OCI-LY7 (cell line): Measurements from ENCODE around the gene GRB10. TPM values are rescaled to one million over a fixed set of nuclear protein-coding genes. Genes with fewer than 3 reads are reported as not detected.

Source experiments
- BruUV-seq: library from RNA; stranded (reverse); fragments of 400-500 nt; replicated peaks from 2 replicates; lab custom pipeline; 2021; lab: Mats Ljungman, UMichigan
- CTCF ChIA-PET: fragments of 300-600 bp; sonication (Branson Sonifier 250); formaldehyde crosslinking; loops from one replicate; lab custom pipeline; 2022; ENCODE audit warnings: antibody characterized with exemption; ENCODE audit not compliant: unreplicated experiment; lab: Charles Lee
- POLR2A ChIA-PET: fragments of 300-600 bp; sonication (Branson Sonifier 250); formaldehyde crosslinking; loops from one replicate; lab custom pipeline; 2022; ENCODE audit warnings: antibody characterized with exemption; lab: Charles Lee
- DNase-seq: peaks from one replicate; pipeline ENCODE4 v3.0.0-alpha.2; 2015; ENCODE audit warnings: low spot score
- H2AFZ ChIP-seq: fragments of 200-600 bp; sonication (generic), shearing (Covaris generic); 2 replicates; pipeline ENCODE4 v1.6.1; 2014; ENCODE audit warnings: mild to moderate bottlenecking, antibody characterized with exemption, low read length, moderate library complexity
- H3K27ac ChIP-seq: fragments of 200-600 bp; sonication (generic); 2 replicates; pipeline ENCODE4 v1.5.1; 2014; ENCODE audit warnings: mixed run types, low read depth, mild to moderate bottlenecking, moderate library complexity, low read length, inconsistent platforms; ENCODE audit not compliant: poor library complexity, severe bottlenecking
- H3K36me3 ChIP-seq: fragments of 200-600 bp; sonication (generic); 2 replicates; pipeline ENCODE4 v1.6.1; 2014; ENCODE audit warnings: mild to moderate bottlenecking, antibody characterized with exemption, low read length, moderate library complexity, mixed read lengths; ENCODE audit not compliant: insufficient read depth
- H3K4me1 ChIP-seq: fragments of 200-600 bp; sonication (generic); 2 replicates; pipeline ENCODE4 v1.5.1; 2014; ENCODE audit warnings: mild to moderate bottlenecking, low read length; ENCODE audit not compliant: insufficient read depth, poor library complexity, severe bottlenecking
- H3K4me2 ChIP-seq: fragments of 200-600 bp; sonication (generic); 2 replicates; pipeline ENCODE4 v1.6.1; 2014; ENCODE audit warnings: mild to moderate bottlenecking, low read length
- H3K4me3 ChIP-seq: fragments of 200-600 bp; sonication (generic); 2 replicates; pipeline ENCODE4 v1.5.1; 2014; ENCODE audit warnings: mild to moderate bottlenecking, low read depth, low read length; ENCODE audit not compliant: poor library complexity, severe bottlenecking
- H3K79me2 ChIP-seq: fragments of 200-600 bp; sonication (generic); 2 replicates; pipeline ENCODE4 v1.6.1; 2016; ENCODE audit warnings: low read depth, mild to moderate bottlenecking, low read length, moderate library complexity, mixed read lengths; ENCODE audit not compliant: insufficient read depth
- H3K9me2 ChIP-seq: fragments of 200-600 bp; sonication (generic); 2 replicates; pipeline ENCODE4 v1.6.1; 2016; ENCODE audit warnings: mild to moderate bottlenecking, low read length, mixed read lengths; ENCODE audit not compliant: insufficient read depth
- H3K9me3 ChIP-seq: fragments of 200-600 bp; sonication (generic); 2 replicates; pipeline ENCODE4 v1.6.1; 2014; ENCODE audit warnings: mild to moderate bottlenecking, mixed run types, low read length, mixed read lengths
- H4K20me1 ChIP-seq: fragments of 200-600 bp; sonication (generic); 2 replicates; pipeline ENCODE4 v1.6.1; 2014; ENCODE audit warnings: mild to moderate bottlenecking, antibody characterized with exemption, low read length, moderate library complexity, mixed read lengths; ENCODE audit not compliant: insufficient read depth
- EZH2phosphoT487 ChIP-seq: fragments of 200-600 bp; sonication (generic); IDR thresholded peaks from 2 replicates; pipeline ENCODE4 v1.6.1; 2018; ENCODE audit warnings: low read depth, borderline replicate concordance, mild to moderate bottlenecking, mixed run types, antibody characterized with exemption, low read length, moderate library complexity, mixed read lengths
- intact Hi-C: fragments of 100-400 bp; cut with micrococcal nuclease; formaldehyde crosslinking; loops from one replicate; pipeline ENCODE4 v1.10.0; 2022; ENCODE audit not compliant: unreplicated experiment
- total RNA-seq, 2 experiments: library from RNA; depleted of rRNA in 1 of 2; stranded (reverse); fragments of >200 nt in 1 of 2; shearing (Covaris generic) in 1 of 2; gene quantifications; 2 replicates each; pipeline ENCODE4 v1.2.3, GENCODE V29; 2014 to 2022
- TF ChIP-seq, protein P1 (sequence below): fragments of 200-600 bp; sonication (generic); conservative IDR thresholded peaks from 2 replicates; pipeline ENCODE4 v1.5.1; 2014; ENCODE audit warnings: mild to moderate bottlenecking, antibody characterized with exemption, low read length, moderate library complexity, mixed read lengths

The GRB10 gene
- total RNA-seq, 2 experiments from 2014 or later: not detected

DNA sequence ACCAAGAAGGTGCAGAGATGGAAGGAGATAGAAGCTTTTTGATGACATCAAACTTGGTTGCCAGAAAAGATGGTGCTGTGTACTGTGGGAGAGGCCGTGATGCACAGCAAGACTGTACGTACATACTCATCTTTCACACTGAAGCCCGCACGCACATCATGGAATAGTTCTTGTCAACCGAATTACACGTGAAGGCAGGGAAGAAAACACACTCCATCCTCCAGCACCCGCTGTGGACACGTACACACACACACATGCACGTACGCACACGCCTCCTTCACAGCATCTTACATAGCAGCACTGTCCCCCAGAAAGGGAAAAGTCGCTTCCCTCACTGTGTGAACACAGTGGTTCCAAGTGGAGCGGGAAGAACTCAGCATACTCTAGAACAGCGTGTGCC lies 163.0 kb downstream of the GRB10 start:
- no peaks in the 10 kb centered on the region for H3K9me2 ChIP-seq

DNA sequence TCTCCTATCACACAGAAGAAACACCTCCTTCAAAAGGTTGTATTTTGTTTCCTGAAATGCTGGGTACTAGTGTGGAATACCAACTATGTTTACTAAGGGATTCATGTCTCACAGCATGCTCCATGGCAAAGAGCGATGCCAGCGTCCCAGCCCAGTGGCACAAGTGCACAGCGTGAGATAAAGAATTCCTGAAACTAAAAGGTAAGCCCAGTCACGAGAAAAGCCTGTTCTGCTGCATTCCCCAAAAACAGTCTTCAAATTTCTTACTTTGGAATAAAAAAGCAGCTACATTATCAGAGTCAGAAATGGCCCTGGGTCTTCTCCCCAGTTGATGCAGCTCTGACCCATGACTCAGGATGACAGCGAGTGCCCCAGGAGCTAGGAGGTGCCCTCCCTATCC lies 164.4 kb downstream of the GRB10 start:
- Histone ChIP-seq H3K9me3 (no peaks in the 10 kb centered on the region), H2AFZ (no peak overlapping the region), H3K36me3 (no peaks in the 10 kb centered on the region), H3K79me2 (no peaks in the 10 kb centered on the region), H3K4me3 (no peak overlapping the region), H4K20me1 (no peaks in the 10 kb centered on the region), H3K9me2 (no peaks in the 10 kb centered on the region), H3K4me1 (no peaks in the 10 kb centered on the region), H3K27ac (no peak overlapping the region), H3K4me2 (no peak overlapping the region)
- intact Hi-C loops: no loop called here
- ChIA-PET CTCF (no interaction called here), POLR2A (interaction anchor here (0.6 kb wide), 1 partner anchor 18 kb away, joined by 4 read pairs; no protein-coding TSS in a partner anchor)
- no peak for DNase-seq
- BruUV-seq: no TSS peak
- TF ChIP-seq, protein P1, sequence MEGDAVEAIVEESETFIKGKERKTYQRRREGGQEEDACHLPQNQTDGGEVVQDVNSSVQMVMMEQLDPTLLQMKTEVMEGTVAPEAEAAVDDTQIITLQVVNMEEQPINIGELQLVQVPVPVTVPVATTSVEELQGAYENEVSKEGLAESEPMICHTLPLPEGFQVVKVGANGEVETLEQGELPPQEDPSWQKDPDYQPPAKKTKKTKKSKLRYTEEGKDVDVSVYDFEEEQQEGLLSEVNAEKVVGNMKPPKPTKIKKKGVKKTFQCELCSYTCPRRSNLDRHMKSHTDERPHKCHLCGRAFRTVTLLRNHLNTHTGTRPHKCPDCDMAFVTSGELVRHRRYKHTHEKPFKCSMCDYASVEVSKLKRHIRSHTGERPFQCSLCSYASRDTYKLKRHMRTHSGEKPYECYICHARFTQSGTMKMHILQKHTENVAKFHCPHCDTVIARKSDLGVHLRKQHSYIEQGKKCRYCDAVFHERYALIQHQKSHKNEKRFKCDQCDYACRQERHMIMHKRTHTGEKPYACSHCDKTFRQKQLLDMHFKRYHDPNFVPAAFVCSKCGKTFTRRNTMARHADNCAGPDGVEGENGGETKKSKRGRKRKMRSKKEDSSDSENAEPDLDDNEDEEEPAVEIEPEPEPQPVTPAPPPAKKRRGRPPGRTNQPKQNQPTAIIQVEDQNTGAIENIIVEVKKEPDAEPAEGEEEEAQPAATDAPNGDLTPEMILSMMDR: no peak
- no peak for TF ChIP-seq EZH2phosphoT487

More for the DNA sequence above, 163.0 kb downstream of the GRB10 start:
- ChIA-PET CTCF (no interaction called here), POLR2A (no interaction called here)
- no peaks in the 10 kb centered on the region for H3K9me3 ChIP-seq
- no peaks in the 10 kb centered on the region for H3K4me1 ChIP-seq
- BruUV-seq: no TSS peak
- no peaks in the 10 kb centered on the region for H3K79me2 ChIP-seq
- TF ChIP-seq, protein P1: no peak
- no peak for TF ChIP-seq EZH2phosphoT487
- no peaks in the 10 kb centered on the region for H3K36me3 ChIP-seq
- no peak for DNase-seq
- no peak overlapping the region for H3K4me2 ChIP-seq
- intact Hi-C loops: no loop called here
- no peak overlapping the region for H2AFZ ChIP-seq
- no peak overlapping the region for H3K27ac ChIP-seq
- no peaks in the 10 kb centered on the region for H4K20me1 ChIP-seq
- no peak overlapping the region for H3K4me3 ChIP-seq

DNA sequence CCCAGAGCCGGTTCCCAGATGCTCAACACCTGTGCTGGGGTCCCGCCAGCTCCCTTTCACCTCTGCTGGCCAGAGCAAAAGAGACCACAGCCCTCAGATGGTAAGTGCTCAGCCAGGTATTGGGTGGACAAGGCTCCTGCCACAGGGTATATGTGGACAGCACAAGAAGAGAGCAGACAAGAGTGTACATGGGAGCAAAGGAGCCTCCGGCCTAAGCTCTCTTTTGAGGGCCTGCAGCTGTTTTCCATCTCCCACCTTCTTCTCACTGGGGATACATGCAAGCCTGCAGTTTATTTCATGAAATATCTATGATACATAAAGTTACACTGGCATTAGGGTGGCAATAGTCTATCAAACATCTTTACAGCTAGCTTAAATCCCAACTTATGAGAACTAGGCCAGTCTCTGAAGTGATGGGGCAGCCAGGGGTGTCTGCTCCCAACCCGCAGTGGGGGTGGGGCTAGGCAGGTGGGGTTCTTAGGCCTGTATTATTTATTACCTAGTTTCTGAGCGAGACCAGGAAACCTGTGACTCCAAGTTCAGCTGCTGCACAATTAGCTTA lies 167.1 kb downstream of the GRB10 start:
- intact Hi-C loops: no loop called here
- no peaks in the 10 kb centered on the region for H4K20me1 ChIP-seq
- no peak overlapping the region for H3K4me2 ChIP-seq
- H3K79me2 ChIP-seq: no peaks in the 10 kb centered on the region
- CTCF ChIA-PET: no interaction called here
- H3K4me1 ChIP-seq: no peaks in the 10 kb centered on the region
- DNase-seq: no peak
- H3K9me2 ChIP-seq: no peaks in the 10 kb centered on the region
- H3K27ac ChIP-seq: no peak overlapping the region
- no peaks in the 10 kb centered on the region for H3K9me3 ChIP-seq
- TF ChIP-seq EZH2phosphoT487: no peak
- TF ChIP-seq, protein P1: no peak
- H3K36me3 ChIP-seq: no peaks in the 10 kb centered on the region
- no TSS peak for BruUV-seq
- no peak overlapping the region for H3K4me3 ChIP-seq
- no peak overlapping the region for H2AFZ ChIP-seq
- POLR2A ChIA-PET: interaction anchor here (0.8 to 0.9 kb wide), 2 partner anchors 65 to 241 kb away, joined by 3 read pairs; no protein-coding TSS in a partner anchor
